Measurements from ENCODE around the gene PTPRN2.

PTPRN2 gene

DNA sequence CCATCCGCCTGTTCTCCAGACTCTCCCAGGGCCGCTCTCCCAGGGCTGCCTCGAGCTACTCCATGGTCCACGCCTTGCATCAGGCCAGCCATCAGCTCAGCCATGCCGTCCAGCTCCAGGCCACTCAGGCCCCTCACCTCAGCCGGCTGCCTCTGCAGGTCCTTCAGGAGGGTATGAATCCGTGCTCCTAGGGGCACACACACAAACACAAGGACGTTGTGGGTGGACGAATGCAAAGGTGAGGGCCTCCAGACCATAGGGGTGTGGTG lies 449.4 kb downstream of the PTPRN2 start:
- no peak for DNase-seq (ENCODE audit: low read depth)
- TF ChIP-seq, protein P1, sequence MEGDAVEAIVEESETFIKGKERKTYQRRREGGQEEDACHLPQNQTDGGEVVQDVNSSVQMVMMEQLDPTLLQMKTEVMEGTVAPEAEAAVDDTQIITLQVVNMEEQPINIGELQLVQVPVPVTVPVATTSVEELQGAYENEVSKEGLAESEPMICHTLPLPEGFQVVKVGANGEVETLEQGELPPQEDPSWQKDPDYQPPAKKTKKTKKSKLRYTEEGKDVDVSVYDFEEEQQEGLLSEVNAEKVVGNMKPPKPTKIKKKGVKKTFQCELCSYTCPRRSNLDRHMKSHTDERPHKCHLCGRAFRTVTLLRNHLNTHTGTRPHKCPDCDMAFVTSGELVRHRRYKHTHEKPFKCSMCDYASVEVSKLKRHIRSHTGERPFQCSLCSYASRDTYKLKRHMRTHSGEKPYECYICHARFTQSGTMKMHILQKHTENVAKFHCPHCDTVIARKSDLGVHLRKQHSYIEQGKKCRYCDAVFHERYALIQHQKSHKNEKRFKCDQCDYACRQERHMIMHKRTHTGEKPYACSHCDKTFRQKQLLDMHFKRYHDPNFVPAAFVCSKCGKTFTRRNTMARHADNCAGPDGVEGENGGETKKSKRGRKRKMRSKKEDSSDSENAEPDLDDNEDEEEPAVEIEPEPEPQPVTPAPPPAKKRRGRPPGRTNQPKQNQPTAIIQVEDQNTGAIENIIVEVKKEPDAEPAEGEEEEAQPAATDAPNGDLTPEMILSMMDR (IDR thresholded peaks at IDR 0.05; ENCODE audit: control insufficient read depth, extremely low read depth, insufficient read depth) = no peak

DNA sequence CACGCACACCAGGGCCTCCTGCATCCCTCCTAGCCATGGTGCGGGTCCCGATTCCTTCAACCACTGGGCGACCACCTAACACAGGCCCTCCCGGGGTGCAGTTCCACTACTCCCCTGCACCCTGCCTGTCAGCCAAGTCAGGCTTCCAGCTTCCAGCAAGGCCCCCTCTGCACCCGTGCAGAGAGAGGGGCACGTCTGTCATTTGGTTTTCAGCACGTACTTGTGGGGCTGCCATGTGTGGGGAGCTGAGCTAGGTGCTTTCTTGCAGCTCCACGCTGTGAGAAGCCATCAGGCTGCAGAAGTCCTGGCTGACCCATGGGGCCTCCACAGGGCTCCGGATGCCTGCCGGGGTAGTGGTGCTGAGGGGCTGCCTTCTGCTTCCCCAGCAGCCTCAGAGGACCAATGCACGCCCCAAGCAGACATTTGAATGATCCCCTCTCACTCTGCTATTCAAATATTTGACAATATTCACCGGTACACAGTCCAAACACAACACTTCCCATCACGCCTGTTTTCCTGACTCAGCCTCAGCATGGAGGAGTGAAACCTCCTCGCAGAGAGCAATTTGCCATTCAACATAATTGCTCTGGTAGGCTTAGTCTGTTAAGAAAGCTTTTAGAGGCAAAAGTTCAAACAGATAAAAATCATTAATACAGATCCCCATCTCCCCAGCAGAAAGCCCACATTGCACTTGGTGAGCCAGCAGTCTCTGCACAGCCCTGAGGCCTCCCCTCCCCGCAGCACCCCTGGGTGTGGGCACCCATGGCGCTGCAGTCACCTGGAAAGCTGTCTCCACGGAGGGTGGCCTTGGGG lies 449.9 kb downstream of the PTPRN2 start:
- no peak for DNase-seq (ENCODE audit: low read depth)
- TF ChIP-seq, protein P1 (IDR thresholded peaks at IDR 0.05; ENCODE audit: control insufficient read depth, extremely low read depth, insufficient read depth) = no peak
- no peak overlapping the region for H3K4me3 ChIP-seq (ENCODE audit: low read depth, low read length)

More for the DNA sequence above, 449.4 kb downstream of the PTPRN2 start:
- H3K4me3 ChIP-seq (ENCODE audit: low read depth, low read length) = no peak overlapping the region

DNA sequence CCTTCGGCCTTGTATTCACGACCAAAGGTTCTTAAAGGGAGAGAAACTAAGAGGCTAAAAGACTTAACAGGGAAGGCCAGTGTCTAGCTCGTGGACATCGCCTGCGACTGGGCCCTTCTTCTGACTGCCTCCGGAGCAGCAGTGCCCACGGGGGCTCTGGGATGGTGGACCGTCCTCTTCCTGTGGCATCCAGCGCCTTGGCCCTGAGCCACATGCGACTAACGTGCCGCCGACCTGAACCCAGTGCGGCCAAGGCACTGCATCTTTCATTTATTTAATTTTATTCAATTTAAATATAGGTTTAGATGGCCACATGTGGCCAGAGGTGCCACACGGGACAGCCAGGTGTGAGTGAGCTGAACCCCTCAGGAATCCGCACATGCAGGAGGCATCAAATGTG lies 451.7 kb downstream of the PTPRN2 start:
- no peak for DNase-seq (ENCODE audit: low read depth)
- TF ChIP-seq, protein P1 (IDR thresholded peaks at IDR 0.05; ENCODE audit: control insufficient read depth, extremely low read depth, insufficient read depth) = no peak
- H3K4me3 ChIP-seq (ENCODE audit: low read depth, low read length) = no peak overlapping the region

DNA sequence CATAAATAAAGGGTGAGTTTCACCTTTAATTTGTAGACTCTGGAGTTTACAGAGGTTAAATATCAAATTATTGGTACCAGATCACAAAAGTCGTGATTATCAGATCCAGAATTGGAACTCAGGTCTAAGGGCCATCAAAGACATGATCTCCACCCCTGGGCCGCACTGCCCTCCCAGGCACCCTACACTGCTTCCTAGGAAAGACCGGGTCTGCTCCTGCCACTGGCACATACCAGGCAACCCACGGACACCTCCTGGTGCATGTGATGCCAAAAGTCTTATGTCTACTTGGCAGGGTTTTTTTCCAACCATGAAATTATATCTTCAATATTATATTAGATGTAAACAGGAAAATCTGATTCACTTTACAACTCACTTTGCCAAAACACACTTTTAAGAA lies 452.8 kb downstream of the PTPRN2 start:
- H3K4me3 ChIP-seq (ENCODE audit: low read depth, low read length) = no peak overlapping the region
- TF ChIP-seq, protein P1 (IDR thresholded peaks at IDR 0.05; ENCODE audit: control insufficient read depth, extremely low read depth, insufficient read depth) = no peak
- no peak for DNase-seq (ENCODE audit: low read depth)

DNA sequence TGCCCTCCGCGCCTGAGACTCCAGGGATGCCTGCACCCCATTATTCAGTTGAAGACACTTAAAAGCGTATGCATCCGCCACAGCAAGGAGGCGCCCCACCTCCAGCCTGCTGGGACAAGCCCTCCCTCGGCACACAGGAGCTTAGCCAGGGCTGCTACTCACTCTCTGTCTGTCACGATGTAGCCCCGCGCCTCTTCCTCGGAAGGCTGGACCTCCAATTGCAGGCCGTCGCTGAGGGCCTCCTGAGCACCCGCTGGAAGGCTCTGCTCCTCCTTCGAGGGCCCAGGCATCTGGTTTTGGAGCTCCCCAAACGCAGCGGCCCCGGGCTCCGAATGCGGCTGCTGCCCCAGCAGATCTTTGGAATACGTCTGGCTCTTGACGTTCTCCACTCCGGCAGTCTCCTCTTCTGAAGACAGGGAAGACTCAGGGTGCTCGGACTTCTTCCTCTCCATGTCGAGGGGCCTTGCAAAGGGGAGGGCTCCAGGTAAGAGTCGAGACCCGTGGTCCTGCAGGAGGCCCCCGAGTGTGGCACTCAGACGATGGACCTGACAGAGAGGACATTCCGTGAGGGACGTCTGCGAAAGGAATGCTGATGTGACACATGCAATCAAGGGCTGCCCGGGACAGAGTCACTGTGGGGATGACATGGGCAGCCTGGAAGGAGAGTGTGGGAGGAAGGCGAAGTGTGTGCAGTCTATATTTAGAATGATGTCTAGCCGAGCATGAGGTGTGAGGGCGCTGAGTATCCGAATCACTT lies 453.9 kb downstream of the PTPRN2 start:
- TF ChIP-seq, protein P1 (IDR thresholded peaks at IDR 0.05; ENCODE audit: control insufficient read depth, extremely low read depth, insufficient read depth) = no peak
- H3K4me3 ChIP-seq (ENCODE audit: low read depth, low read length) = no peak overlapping the region
- DNase-seq (ENCODE audit: low read depth) = no peak

DNA sequence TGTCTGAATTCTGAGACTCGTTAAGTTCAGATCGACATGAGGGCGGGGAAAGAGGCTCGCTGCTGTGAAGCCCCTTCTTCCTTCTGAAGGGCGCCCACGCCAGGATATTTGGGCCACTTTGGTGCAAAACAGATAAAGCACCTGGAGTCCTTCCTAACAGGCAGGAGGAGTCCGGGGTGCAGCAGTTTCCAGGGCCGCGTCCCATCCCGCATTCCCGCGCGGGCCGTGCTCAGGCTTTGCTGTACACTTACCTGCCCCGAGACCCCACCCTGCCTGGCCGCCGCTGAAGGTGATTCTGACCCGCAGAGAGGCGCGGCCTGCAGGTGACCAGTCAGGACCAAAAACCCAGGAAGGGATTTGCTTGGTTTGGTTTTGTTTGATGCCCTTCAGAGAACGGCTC lies 454.6 kb downstream of the PTPRN2 start:
- no peak overlapping the region for H3K4me3 ChIP-seq (ENCODE audit: low read depth, low read length)
- TF ChIP-seq, protein P1 (IDR thresholded peaks at IDR 0.05; ENCODE audit: control insufficient read depth, extremely low read depth, insufficient read depth) = no peak
- no peak for DNase-seq (ENCODE audit: low read depth)

Measured in LNCaP clone FGC (cell line).